Stimulated activated CD4-positive, alpha-beta T cell treated with anti-CD3 and anti-CD28 coated beads, TNF-alpha, amount 100 ng/mL, for 24 hours (primary cell): ENCODE results near the gene THRB.

ENCODE experiments used
- DNase-seq, 3 experiments: peaks; one replicate each; pipeline ENCODE4 v3.0.0-alpha.2; 2020; ENCODE audit warnings: low read depth in 3 of 3

THRB gene

DNA sequence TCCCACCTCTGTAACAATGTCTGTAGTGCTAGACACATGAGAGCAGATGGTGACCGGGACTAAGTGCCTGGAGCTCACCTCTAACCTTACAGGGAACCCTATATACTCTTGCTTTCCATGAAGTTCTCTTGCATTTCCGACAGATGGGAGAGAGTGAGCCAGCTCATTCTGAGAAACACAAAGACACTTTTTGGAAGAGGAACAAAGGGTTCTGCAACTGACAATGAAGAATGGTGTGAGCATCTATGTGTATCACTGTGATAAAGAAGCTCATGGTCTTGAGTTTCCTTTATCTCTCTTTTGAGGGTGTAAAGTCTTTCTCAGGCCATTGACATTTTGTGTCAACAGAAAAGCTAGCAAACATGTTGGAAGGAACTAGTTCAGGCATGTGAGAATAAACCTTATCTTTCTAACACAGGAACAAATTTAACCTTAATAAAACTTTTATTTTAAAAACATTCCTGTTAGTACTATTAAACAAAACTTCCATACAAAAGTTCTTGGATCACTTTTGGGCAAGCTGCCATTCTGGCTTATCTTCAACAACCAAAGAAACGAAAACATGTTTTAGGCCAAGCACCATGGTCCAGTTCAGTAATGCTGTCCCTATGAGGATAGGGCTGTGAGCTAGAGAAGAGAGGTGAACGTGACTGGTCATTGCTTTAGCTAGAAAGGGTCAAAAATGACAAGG is 142.7 kb downstream of the THRB start:
- no peak for DNase-seq

DNA sequence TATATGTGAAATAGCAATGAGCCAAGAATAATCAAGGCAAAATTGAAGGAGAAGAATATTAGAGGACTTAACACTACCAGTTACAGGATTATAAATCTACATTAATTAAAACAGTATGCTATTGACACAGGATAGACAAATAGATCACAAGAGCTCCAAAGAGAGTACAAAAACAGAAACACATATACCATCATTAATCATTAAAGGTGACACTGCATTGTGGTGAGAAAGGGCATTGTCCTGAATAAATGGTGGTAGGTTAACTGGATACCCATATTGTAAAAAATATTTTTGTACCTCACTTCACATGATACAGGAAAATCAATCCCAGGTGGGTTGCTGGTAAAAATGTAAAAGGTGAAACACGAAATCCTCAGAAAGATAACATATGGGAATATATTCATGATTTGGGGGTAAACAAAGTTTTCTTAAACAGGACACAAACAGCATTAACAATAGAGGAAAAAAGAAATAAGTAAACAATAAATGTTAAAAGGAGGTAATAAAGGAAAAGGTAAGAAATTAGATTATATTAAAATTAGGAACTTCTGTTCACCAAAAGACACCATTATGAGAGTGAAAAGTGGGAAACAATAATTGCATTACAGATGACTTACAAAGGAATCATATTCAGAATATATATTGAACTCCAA is 145.2 kb downstream of the THRB start:
- DNase-seq, result no peak

DNA sequence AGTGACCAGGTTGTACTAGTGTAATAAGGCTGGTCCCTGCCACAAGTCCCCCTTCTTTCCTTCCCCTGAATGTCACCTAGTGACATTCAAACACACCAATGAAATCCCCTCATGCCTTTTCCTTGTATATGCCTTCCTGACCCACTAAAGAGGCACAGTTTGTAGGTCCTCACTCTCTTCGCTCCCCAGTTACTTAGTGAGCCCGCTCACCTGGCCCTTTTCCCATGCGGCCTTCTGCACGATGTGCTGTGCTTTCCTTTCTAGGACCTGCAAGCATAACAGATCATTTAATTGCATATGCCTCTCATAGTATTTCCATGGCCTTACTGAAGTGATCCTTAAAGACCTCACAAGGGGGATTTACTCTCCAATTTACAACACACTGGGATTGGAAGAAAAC is 146.3 kb downstream of the THRB start:
- DNase-seq, result no peak

DNA sequence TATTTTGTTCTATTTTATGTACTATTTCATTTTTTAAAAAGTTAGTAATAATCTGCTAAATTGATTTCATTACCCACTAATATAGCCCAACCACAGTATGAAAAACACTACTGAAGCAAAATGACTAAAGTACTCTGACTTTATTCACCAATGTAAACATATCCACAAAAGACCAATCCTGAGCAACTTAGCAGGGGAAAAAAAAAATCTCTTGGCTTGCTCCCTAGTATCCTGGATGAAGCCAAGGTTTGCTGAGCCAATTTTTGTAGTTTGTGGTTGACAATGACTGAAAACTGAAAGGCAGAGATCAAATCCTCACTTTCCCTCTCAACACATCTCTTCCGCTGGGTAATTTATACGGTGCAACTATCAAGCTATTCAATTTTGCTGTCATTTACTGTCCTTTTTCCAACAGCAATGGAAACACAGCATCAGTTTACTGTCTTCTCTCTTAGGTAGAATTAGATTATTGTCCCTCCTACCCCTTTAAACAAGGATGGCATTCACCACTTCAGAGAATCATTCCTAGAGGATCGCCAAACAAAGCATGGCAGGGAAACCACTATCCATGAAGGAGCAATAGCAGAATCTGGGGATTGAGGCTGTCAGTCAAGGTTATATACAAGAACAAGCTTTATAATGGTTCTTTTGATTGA is 149.7 kb downstream of the THRB start:
- DNase-seq, result no peak

- DNase-seq, result no peak
Observed at GRCh38 chr3:24343084-24343783, 151.4 kb downstream of the THRB start.

GRCh38 chr3:24342275-24342674 is 152.4 kb downstream of the THRB start:
- DNase-seq, result no peak

DNA sequence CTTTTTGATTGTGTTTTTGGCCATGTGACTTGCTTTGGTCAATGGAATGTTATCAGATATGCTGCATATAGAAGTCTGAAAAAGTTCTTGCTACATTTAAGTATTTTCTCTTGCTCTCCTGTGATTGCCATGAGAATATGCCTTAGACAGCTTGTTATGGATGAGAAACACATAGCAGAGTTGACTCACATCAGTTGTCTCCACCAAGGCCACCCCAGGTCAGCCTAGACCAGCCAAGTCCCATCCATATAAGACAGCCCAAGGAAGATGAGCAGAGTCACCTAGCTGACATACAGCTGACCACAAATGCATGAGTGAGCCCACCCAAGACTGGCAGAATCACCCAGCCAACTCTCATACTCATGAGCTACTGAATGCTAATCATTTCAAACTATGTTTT is 153.0 kb downstream of the THRB start:
- no peak for DNase-seq

GRCh38 chr3:24340966-24341365 is 153.7 kb downstream of the THRB start:
- no peak for DNase-seq

GRCh38 chr3:24340161-24340560 is 154.5 kb downstream of the THRB start:
- no peak for DNase-seq

DNA sequence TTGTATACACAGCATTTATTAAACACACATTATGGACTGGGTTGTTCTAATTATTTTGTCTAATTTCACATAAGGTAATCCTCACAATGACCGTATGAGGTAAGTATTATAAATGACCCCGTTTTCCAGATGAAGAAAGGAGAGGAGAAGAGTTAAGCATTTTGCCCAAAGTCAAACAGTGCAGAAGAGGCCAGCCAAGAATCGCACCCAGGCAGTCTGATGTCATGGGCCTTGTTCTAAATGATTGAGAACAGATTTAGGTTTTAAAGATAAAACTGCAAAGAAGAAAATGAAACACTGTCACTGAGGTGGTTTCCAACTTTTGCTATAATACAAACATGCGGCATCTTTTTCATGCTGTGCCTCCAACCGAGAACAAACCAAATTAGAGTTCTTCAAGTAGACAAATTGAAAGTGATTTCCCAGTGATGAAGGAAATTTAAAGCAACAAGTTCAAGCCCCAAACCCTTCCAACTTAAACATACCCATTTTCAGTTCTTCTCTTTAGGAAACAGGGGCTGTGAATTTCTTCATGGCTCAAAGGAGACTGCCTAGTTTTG is 155.3 kb downstream of the THRB start:
- no peak for DNase-seq

- DNase-seq, result no peak
Observed at GRCh38 chr3:24338409-24339130, 156.1 kb downstream of the THRB start.

- DNase-seq, result no peak
Observed at GRCh38 chr3:24336101-24336500, 158.5 kb downstream of the THRB start.

DNA sequence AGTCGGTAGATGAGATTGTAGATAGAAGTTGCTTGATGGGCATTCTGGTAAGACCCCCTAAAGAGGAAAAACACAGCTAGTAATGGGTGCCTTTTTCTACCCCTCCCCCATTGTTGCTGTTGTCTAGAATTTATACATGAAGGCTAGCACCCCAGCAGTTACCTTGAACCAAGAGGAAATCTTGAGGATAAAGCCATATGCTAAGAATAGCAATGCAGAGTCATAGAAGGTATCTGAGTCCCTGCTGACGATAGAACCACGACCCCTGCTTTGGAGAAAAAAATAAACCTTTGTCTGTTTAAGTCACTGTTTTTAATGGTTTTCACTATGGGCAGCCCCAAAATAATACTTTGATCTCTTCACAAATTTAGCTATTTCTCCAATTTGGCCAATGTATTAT is 162.6 kb downstream of the THRB start:
- no peak for DNase-seq

- no peak for DNase-seq
Observed at GRCh38 chr3:24323272-24323671, 171.4 kb downstream of the THRB start.

DNA sequence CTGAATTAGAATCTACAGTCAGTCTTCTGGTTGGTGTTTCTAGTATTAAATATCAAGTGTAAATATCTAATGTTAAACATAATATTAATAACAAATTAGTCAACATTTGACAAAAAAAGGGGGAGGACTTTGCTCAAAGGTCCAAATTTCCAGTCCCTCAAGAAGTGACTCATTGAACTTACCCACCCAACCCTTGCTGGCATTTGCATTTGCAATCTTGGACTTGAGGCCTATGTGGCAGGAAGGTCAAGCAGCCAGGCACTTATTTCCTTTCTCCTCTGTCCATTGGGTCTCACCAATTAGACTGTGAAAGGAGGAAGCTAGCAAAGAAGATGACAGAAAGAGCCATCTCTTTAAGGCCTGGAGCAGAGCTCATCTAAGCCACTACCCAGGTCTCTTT is 174.0 kb downstream of the THRB start:
- DNase-seq, result no peak

DNA sequence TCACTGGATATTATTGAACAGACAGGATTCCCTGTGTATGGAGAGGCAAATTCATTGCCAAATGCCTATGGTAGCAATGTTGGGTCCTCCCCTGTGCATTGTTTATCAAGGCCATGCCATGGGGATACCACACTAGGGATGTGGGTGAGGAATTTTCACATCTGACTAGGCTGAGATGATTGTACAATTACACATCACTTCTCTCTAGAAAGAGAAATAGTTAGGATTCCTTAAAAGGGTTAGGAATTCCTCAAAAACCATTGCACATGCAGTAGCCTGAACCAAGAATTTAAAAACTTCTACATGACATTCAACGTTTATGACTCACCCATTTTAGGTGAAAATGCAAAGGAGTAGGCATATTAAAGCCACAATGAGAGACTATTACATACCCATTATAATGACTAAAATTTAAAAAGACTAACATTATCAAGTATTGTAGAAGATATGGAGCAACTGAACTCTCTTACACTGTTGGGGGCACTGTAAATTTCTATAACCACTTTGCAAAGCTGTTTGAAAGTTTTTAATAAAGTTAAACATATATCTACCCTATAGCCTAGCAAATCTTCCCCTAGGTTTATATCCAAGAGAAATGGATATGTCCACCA is 175.9 kb downstream of the THRB start:
- no peak for DNase-seq

- no peak for DNase-seq
Observed at GRCh38 chr3:24316887-24317383, 177.7 kb downstream of the THRB start.

GRCh38 chr3:24315971-24316370 is 178.7 kb downstream of the THRB start:
- no peak for DNase-seq

DNA sequence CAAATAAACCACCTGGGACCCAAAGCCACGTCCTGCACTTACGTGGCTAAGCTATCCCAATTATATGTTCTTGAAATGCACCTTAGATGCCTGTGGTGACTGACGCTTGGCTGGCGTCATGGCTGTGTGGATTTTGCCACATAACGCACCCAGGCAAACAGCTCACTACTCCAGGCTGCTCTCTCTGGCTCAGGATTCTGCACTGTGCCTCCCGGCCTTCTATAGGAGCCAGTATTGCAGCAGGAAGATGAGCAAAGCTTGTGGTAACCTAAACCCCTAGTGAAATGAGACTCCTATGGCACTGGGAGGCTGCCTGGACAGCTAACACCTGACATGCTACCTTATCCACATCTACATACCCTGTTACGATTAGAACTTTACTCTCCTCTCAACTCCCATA is 179.3 kb downstream of the THRB start:
- no peak for DNase-seq

GRCh38 chr3:24311881-24312280 is 182.8 kb downstream of the THRB start:
- no peak for DNase-seq

DNA sequence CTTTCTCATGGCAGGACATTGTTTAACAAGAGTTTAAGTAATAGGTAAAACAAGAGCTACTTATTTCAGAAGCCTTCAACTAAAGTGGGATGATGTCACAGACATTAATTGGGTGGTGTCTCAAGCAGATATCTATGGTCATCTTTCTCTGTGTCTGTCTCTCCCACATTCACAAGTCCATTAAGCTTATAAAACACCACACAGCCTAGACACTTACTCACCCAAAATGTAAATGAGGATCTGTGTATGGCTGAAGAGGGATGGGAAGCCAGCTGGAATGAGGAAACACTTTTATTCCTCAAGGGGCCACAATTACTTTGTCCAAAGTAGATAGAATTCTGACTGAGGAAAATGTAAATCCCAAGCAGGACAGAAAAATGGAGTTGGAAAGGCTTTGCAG is 183.8 kb downstream of the THRB start:
- DNase-seq, result no peak
